Subcutaneous abdominal adipose tissue (tissue), 5 donors: ENCODE data around the gene RBMS3.
"Not testable (repeated sequence)": the region's sequence is repeated elsewhere in the genome, so short reads cannot be mapped to it uniquely, and the experiment has no call there.

Source experiments
- H3K27ac ChIP-seq: one replicate; pipeline ENCODE4 v1.7.0; 2013; ENCODE audit warnings: low read depth, mild to moderate bottlenecking, inconsistent platforms, low read length, moderate library complexity
- H3K27me3 ChIP-seq, 5 donors: one replicate each; pipeline ENCODE4 v1.7.0; 2013; ENCODE audit warnings: low read length in 5 of 5, inconsistent platforms in 1 of 5; ENCODE audit not compliant: control insufficient read depth in 5 of 5, insufficient read depth in 4 of 5
- H3K36me3 ChIP-seq, 5 donors: one replicate each; pipeline ENCODE4 v1.7.0; 2013; ENCODE audit warnings: low read length in 5 of 5; ENCODE audit not compliant: control insufficient read depth in 5 of 5, insufficient read depth in 5 of 5
- H3K4me1 ChIP-seq, 5 donors: one replicate each; pipeline ENCODE4 v1.7.0; 2013; ENCODE audit warnings: low read length in 5 of 5, mild to moderate bottlenecking in 3 of 5, moderate library complexity in 1 of 5; ENCODE audit not compliant: control insufficient read depth in 5 of 5, insufficient read depth in 5 of 5
- H3K4me3 ChIP-seq, 5 donors: one replicate each; pipeline ENCODE4 v1.7.0; 2013; ENCODE audit warnings: low read length in 5 of 5, low read depth in 1 of 5
- H3K9ac ChIP-seq, 5 donors: one replicate each; pipeline ENCODE4 v1.7.0; 2013; ENCODE audit warnings: low read length in 5 of 5, mild to moderate bottlenecking in 4 of 5, moderate library complexity in 3 of 5
- H3K9me3 ChIP-seq, 5 donors: one replicate each; pipeline ENCODE4 v1.7.0; 2013; ENCODE audit warnings: low read length in 5 of 5; ENCODE audit not compliant: control insufficient read depth in 5 of 5
- donor health status: healthy.
- donor health status: healthy.
- donor health status: healthy.
- donor health status: healthy.
- donor health status: healthy.

Gene RBMS3

GRCh38 chr3:29773481-29773880 is 492.6 kb downstream of the RBMS3 start:
- Histone ChIP-seq H3K36me3 (no peaks in the 10 kb centered on the region), H3K27me3 (no peaks in the 10 kb centered on the region), H3K4me1 (peaks cover 0 to 4% (median 0%) of the 10 kb centered on the region in 5 donors), H3K4me3 (no peak overlapping the region), H3K27ac (no peak overlapping the region), H3K9me3 (no peaks in the 10 kb centered on the region), H3K9ac (no peak overlapping the region)

DNA sequence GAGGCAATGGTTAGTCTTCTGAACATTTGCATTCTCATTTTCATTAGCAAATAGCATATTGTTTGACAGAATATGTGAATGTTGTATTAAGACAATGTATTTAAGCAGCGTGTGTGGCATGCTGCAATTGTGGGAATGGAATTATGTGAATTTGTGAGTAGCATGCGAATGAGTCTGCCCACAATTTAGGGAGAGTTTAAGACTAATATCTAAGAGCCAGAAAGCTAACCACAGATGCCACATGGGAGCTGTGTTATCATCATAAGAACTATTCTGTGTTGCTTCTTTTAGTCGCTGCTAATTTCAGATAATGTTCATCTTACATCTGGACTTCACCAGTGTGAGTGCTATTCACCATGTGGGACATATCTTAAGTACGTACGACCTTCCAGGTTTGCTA is 494.5 kb downstream of the RBMS3 start:
- Histone ChIP-seq H3K27me3 (no peaks in the 10 kb centered on the region), H3K27ac (no peak overlapping the region), H3K9ac (no peak overlapping the region), H3K4me3 (no peak overlapping the region), H3K36me3 (peaks cover 0 to 3% (median 0%) of the 10 kb centered on the region in 5 donors), H3K9me3 (no peaks in the 10 kb centered on the region), H3K4me1 (peaks cover 0 to 4% (median 0%) of the 10 kb centered on the region in 5 donors)

- Histone ChIP-seq H3K27me3 (no peaks in the 10 kb centered on the region), H3K9me3 (peaks cover 0 to 5% (median 0%) of the 10 kb centered on the region in 5 donors), H3K4me3 (no peak overlapping the region), H3K27ac (no peak overlapping the region), H3K36me3 (peaks cover 0 to 7% (median 3%) of the 10 kb centered on the region in 5 donors), H3K4me1 (peaks cover 0 to 4% (median 0%) of the 10 kb centered on the region in 5 donors), H3K9ac (no peak overlapping the region)
Measured at GRCh38 chr3:29777869-29778268, 497.0 kb downstream of the RBMS3 start.

GRCh38 chr3:29789686-29790085 is 508.8 kb downstream of the RBMS3 start:
- H3K9ac ChIP-seq, result no peak overlapping the region

GRCh38 chr3:29796808-29797207 is 515.9 kb downstream of the RBMS3 start:
- Histone ChIP-seq H3K27me3 (no peaks in the 10 kb centered on the region), H3K9ac (no peak overlapping the region), H3K9me3 (no peaks in the 10 kb centered on the region), H3K4me1 (peaks cover 0 to 3% (median 0%) of the 10 kb centered on the region in 5 donors), H3K27ac (no peak overlapping the region), H3K36me3 (no peaks in the 10 kb centered on the region), H3K4me3 (no peak overlapping the region)

More at GRCh38 chr3:29789686-29790085, 508.8 kb downstream of the RBMS3 start:
- peaks cover 0 to 5% (median 0%) of the 10 kb centered on the region in 5 donors for H3K9me3 ChIP-seq
- H3K4me3 ChIP-seq, result no peak overlapping the region
- no peak overlapping the region for H3K27ac ChIP-seq
- no peaks in the 10 kb centered on the region for H3K36me3 ChIP-seq
- H3K27me3 ChIP-seq, result no peaks in the 10 kb centered on the region
- no peaks in the 10 kb centered on the region for H3K4me1 ChIP-seq

DNA sequence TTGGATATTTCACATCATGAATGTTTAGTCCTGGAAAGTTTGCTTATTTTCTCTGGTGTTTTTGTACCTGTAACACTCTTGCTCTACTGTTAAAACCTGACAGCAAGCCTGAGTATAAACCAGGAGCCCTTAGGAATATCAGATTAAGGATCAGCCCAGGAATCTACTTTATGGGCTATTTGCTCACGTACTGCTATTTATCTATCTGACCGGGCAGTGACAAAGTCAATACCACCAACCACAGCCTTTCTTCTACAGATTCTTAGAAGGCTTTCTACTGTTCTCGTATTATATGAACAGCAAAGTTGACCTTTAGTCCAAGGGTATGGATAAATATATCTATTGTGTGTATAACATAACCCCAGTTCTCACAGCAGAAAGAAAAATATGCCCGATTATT is 521.2 kb downstream of the RBMS3 start:
- Histone ChIP-seq H3K4me1 (no peaks in the 10 kb centered on the region), H3K27me3 (no peaks in the 10 kb centered on the region), H3K27ac (no peak overlapping the region), H3K9me3 (no peaks in the 10 kb centered on the region), H3K4me3 (no peak overlapping the region), H3K36me3 (no peaks in the 10 kb centered on the region), H3K9ac (no peak overlapping the region)

GRCh38 chr3:29804044-29804443 is 523.2 kb downstream of the RBMS3 start:
- H3K4me3 ChIP-seq, result no peak overlapping the region
- peaks cover 0 to 5% (median 0%) of the 10 kb centered on the region in 5 donors for H3K4me1 ChIP-seq
- no peak overlapping the region for H3K9ac ChIP-seq
- H3K27ac ChIP-seq, result no peak overlapping the region
- no peaks in the 10 kb centered on the region for H3K36me3 ChIP-seq
- no peaks in the 10 kb centered on the region for H3K9me3 ChIP-seq
- H3K27me3 ChIP-seq, result no peaks in the 10 kb centered on the region

DNA sequence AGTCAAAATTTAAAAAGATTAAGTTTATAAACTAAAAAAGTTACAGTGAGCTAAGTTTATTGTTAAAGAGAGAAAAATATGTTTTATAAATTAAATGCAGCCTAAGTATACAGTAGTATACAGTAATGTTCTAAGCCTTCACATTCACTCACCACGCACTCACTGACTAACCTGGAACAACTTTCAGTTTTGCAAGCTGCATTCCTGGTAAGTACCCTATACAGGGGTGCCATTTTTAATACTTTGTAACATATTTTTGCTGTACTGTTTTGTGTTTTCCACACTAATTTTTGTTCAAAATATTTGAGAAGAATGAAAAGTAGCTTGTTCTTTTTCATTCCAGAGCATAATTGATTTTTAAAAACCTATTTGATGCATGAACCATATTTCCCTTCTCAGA is 524.9 kb downstream of the RBMS3 start:
- H3K36me3 ChIP-seq, result no peaks in the 10 kb centered on the region
- no peaks in the 10 kb centered on the region for H3K27me3 ChIP-seq
- no peak overlapping the region for H3K27ac ChIP-seq
- no peak overlapping the region for H3K9ac ChIP-seq
- peaks cover 0 to 5% (median 0%) of the 10 kb centered on the region in 5 donors for H3K4me1 ChIP-seq
- H3K4me3 ChIP-seq, result no peak overlapping the region
- H3K9me3 ChIP-seq, result no peaks in the 10 kb centered on the region

DNA sequence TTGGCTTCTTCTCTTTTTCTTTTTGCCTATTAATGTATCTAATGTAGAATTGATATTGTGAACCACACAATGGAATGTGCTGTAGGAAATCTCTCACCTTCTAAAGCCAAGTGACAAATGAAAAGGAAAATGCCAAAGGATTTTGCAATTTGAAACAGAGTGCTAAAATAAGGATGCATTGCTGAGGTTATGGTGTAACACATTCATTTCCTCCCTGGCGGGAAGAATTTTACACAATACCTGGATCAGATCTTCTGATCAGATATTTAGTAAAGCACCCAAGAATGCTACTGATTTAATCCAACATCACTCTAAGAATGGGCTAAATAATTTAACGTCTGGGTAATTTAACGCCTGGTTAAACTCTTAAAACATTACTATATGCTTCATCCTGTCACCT is 527.5 kb downstream of the RBMS3 start:
- not testable (repeated sequence) for H3K36me3 ChIP-seq, H3K9me3 ChIP-seq, H3K4me3 ChIP-seq, H3K4me1 ChIP-seq, H3K27me3 ChIP-seq, H3K9ac ChIP-seq, H3K27ac ChIP-seq

DNA sequence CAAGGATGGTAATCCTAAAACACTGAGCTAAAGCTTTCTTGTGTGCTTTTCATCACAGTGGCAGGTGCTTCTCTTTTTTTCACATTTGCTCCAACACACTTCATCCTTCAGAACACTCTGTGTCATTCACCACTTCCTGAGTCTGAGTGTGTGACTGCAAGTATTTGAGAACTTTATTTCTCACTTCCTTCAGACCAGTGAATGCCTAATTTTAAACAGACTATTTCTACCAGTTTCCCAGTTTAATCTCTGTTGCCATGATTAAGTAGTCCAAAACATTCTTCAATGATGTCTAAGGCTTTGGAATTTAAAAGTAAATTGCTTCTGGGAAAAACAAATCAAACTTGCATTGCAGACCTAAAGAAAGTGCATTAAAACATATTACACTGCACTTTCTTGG is 541.2 kb downstream of the RBMS3 start:
- Histone ChIP-seq H3K4me1 (no peaks in the 10 kb centered on the region), H3K4me3 (no peak overlapping the region), H3K27me3 (no peaks in the 10 kb centered on the region), H3K9me3 (no peaks in the 10 kb centered on the region), H3K27ac (no peak overlapping the region), H3K9ac (no peak overlapping the region), H3K36me3 (no peaks in the 10 kb centered on the region)

GRCh38 chr3:29823233-29823632 is 542.4 kb downstream of the RBMS3 start:
- no peak overlapping the region for H3K4me3 ChIP-seq
- H3K27ac ChIP-seq, result no peak overlapping the region
- no peaks in the 10 kb centered on the region for H3K36me3 ChIP-seq
- no peaks in the 10 kb centered on the region for H3K27me3 ChIP-seq
- H3K9me3 ChIP-seq, result no peaks in the 10 kb centered on the region
- no peak overlapping the region for H3K9ac ChIP-seq
- no peaks in the 10 kb centered on the region for H3K4me1 ChIP-seq
